OCI-LY3 (cell line): ENCODE results near the gene PRUNE2.

ENCODE experiments used
- H2AFZ ChIP-seq: fragments of 200-600, 300-600 bp; shearing (Covaris generic); 2 replicates; pipeline ENCODE4 v1.6.0; 2014; ENCODE audit warnings: antibody characterized with exemption, low read depth, low read length
- H3K27ac ChIP-seq: fragments of 200-600, 300-600 bp; sonication (generic); 2 replicates; pipeline ENCODE4 v1.5.1; 2014; ENCODE audit warnings: mild to moderate bottlenecking, low read length, moderate library complexity, mixed read lengths
- H3K27me3 ChIP-seq: fragments of 200-600, 300-600 bp; sonication (generic); 2 replicates; pipeline ENCODE4 v1.6.1; 2014; ENCODE audit warnings: low read depth, low read length, mixed read lengths
- H3K36me3 ChIP-seq: fragments of 200-600, 300-600 bp; sonication (generic); replicated peaks from 2 replicates; pipeline ENCODE3; 2014; ENCODE audit warnings: low read depth, low read length, mixed read lengths
- H3K4me1 ChIP-seq: fragments of 300-600, 200-600 bp; sonication (generic); 2 replicates; pipeline ENCODE4 v1.6.1; 2014; ENCODE audit warnings: low read length, mixed read lengths
- H3K4me2 ChIP-seq: fragments of 200-600, 300-600 bp; sonication (generic); 2 replicates; pipeline ENCODE4 v1.6.1; 2014; ENCODE audit warnings: low read length, mixed read lengths
- H3K4me3 ChIP-seq: fragments of 300-600, 200-600 bp; sonication (generic); 2 replicates; pipeline ENCODE4 v1.5.1; 2014; ENCODE audit warnings: antibody characterized with exemption, mild to moderate bottlenecking, low read length, moderate library complexity
- H3K79me2 ChIP-seq: fragments of 300-600, 200-600 bp; shearing (Covaris generic); 2 replicates; pipeline ENCODE4 v1.6.1; 2014; ENCODE audit warnings: mild to moderate bottlenecking, low read length, mixed read lengths
- H3K9ac ChIP-seq: fragments of 300-600, 200-600 bp; shearing (Covaris generic); 2 replicates; pipeline ENCODE4 v1.6.0; 2014; ENCODE audit warnings: mild to moderate bottlenecking, low read length, moderate library complexity
- H3K9me3 ChIP-seq: fragments of 200-600, 300-600 bp; shearing (Covaris generic); 2 replicates; pipeline ENCODE4 v1.6.1; 2014; ENCODE audit warnings: low read length, mixed read lengths; ENCODE audit not compliant: insufficient read depth
- H4K20me1 ChIP-seq: fragments of 200-600, 300-600 bp; sonication (generic); 2 replicates; pipeline ENCODE4 v1.6.1; 2016; ENCODE audit warnings: low read length, mixed read lengths; ENCODE audit not compliant: insufficient read depth
- EZH2phosphoT487 ChIP-seq: fragments of 200-600 bp; shearing (Covaris generic); IDR thresholded peaks from 2 replicates; pipeline ENCODE4 v1.6.1; 2018; ENCODE audit warnings: antibody characterized with exemption, mixed run types, low read depth
- TF ChIP-seq, protein P1 (sequence below): fragments of 200-600, 300-600 bp; sonication (generic); IDR thresholded peaks from 2 replicates; pipeline ENCODE4 v1.5.1; 2014; ENCODE audit warnings: antibody characterized with exemption, low read length, low read depth

The PRUNE2 gene

DNA sequence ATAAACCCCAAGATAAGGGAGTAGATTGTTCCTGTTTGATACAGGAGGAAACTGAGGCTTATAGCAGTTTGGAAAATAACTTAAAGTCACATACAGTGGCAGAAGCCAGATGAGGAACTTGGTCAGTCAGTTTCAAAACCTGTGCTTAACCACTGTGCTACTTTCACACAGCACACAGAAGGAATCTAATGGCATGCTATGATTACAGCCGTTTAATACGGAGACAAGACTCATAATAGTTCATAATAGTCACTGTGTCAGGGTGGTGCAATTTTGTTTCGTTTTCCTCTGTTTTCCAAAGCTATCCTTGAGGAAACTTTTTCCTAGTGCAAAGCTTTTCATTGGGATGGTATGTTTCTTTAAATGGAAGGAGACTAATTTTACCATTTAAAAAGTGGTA lies 334.6 kb downstream of the PRUNE2 start:
- H3K4me3 ChIP-seq = no peak overlapping the region
- no peak overlapping the region for H3K9ac ChIP-seq

DNA sequence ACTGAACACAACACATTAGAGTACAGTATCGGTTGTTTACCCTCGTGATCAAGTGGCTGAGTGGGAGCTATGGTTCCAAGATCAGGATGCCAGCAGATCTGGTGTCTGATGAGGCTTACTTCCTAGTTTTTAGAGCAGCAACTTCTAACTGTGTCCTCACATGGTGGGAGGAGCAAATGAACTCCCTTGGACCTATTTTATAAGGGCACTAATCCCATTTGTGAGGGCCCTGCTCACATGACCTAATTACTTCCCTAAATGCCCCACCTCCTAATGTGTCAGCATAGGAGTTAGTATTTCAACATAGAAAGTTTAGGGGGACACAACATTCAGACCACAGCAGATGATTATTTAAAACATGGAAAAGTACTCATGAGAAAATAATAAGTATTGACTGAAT lies 335.1 kb downstream of the PRUNE2 start:
- no peak overlapping the region for H3K4me3 ChIP-seq
- H3K27ac ChIP-seq = no peak overlapping the region
- no peaks in the 10 kb centered on the region for H3K4me1 ChIP-seq
- no peaks in the 10 kb centered on the region for H3K36me3 ChIP-seq
- no peak overlapping the region for H3K9ac ChIP-seq
- no peak overlapping the region for H2AFZ ChIP-seq
- no peaks in the 10 kb centered on the region for H4K20me1 ChIP-seq
- peaks cover 21% of the 10 kb centered on the region; the same call in 1 of the 2 replicates for H3K27me3 ChIP-seq
- H3K4me2 ChIP-seq = no peak overlapping the region
- H3K9me3 ChIP-seq = 0 out of 2 replicates have a peak, but pooled peaks cover 4% of the 10 kb centered on the region
- TF ChIP-seq, protein P1, sequence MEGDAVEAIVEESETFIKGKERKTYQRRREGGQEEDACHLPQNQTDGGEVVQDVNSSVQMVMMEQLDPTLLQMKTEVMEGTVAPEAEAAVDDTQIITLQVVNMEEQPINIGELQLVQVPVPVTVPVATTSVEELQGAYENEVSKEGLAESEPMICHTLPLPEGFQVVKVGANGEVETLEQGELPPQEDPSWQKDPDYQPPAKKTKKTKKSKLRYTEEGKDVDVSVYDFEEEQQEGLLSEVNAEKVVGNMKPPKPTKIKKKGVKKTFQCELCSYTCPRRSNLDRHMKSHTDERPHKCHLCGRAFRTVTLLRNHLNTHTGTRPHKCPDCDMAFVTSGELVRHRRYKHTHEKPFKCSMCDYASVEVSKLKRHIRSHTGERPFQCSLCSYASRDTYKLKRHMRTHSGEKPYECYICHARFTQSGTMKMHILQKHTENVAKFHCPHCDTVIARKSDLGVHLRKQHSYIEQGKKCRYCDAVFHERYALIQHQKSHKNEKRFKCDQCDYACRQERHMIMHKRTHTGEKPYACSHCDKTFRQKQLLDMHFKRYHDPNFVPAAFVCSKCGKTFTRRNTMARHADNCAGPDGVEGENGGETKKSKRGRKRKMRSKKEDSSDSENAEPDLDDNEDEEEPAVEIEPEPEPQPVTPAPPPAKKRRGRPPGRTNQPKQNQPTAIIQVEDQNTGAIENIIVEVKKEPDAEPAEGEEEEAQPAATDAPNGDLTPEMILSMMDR = no peak
- TF ChIP-seq EZH2phosphoT487 = no peak
- no peaks in the 10 kb centered on the region for H3K79me2 ChIP-seq

More for the DNA sequence above, 334.6 kb downstream of the PRUNE2 start:
- Histone ChIP-seq H3K36me3 (no peaks in the 10 kb centered on the region), H4K20me1 (no peaks in the 10 kb centered on the region), H3K4me1 (peaks cover 2% of the 10 kb centered on the region; the same call in 1 of the 2 replicates), H3K9me3 (0 out of 2 replicates have a peak, but pooled peaks cover 4% of the 10 kb centered on the region), H3K4me2 (no peak overlapping the region), H3K79me2 (no peaks in the 10 kb centered on the region), H3K27me3 (peaks cover 25% of the 10 kb centered on the region; the same call in 1 of the 2 replicates), H2AFZ (no peak overlapping the region), H3K27ac (no peak overlapping the region)
- TF ChIP-seq EZH2phosphoT487 = no peak

- H3K9me3 ChIP-seq = 0 out of 2 replicates have a peak, but pooled peaks cover 4% of the 10 kb centered on the region
- peaks cover 23% of the 10 kb centered on the region for H3K27me3 ChIP-seq
- TF ChIP-seq EZH2phosphoT487 = no peak
- TF ChIP-seq, protein P1 = no peak
- H3K4me3 ChIP-seq = no peak overlapping the region
- no peak overlapping the region for H3K27ac ChIP-seq
- H2AFZ ChIP-seq = no peak overlapping the region
- H3K4me1 ChIP-seq = peaks cover 11% of the 10 kb centered on the region
- H3K4me2 ChIP-seq = no peak overlapping the region
- no peaks in the 10 kb centered on the region for H4K20me1 ChIP-seq
- H3K9ac ChIP-seq = no peak overlapping the region
- no peaks in the 10 kb centered on the region for H3K36me3 ChIP-seq
- no peaks in the 10 kb centered on the region for H3K79me2 ChIP-seq
Measured at GRCh38 chr9:76567086-76567485, 338.8 kb downstream of the PRUNE2 start.

DNA sequence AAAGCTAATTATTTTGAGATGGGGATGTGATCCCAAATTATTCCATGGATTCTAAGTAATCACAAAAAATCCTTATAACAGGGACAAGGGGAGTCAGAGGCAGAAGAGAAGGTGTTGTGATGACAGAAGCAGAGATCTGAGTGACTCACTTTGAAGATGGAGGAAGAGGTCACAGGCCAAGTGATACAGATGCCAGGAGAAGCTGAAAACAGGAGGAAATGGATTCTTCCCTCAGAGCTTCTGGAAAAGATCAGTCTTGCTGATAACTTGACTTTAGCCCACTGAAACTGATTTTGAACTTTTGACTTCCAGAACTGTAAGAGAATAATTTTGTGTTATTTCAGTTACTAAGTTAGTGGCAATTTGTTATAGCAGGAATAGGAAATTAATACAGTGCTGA lies 341.6 kb downstream of the PRUNE2 start:
- H3K4me2 ChIP-seq = no peak overlapping the region
- no peaks in the 10 kb centered on the region for H3K9me3 ChIP-seq
- no peak overlapping the region for H3K9ac ChIP-seq
- H3K36me3 ChIP-seq = no peaks in the 10 kb centered on the region
- H3K79me2 ChIP-seq = no peaks in the 10 kb centered on the region
- TF ChIP-seq EZH2phosphoT487 = no peak
- TF ChIP-seq, protein P1 = no peak
- no peak overlapping the region for H2AFZ ChIP-seq
- H3K4me3 ChIP-seq = no peak overlapping the region
- H3K27ac ChIP-seq = no peak overlapping the region
- H3K27me3 ChIP-seq = peaks cover 34% of the 10 kb centered on the region
- H4K20me1 ChIP-seq = no peaks in the 10 kb centered on the region
- H3K4me1 ChIP-seq = peaks cover 16% of the 10 kb centered on the region
